Endothelial cell of umbilical vein (primary cell): ENCODE data around the gene PIP4P1. TPM values are rescaled to one million over a fixed set of nuclear protein-coding genes. Genes with fewer than 3 reads are reported as not detected.

ENCODE experiments used
- BruUV-seq: library from RNA; stranded (reverse); fragments of 400-500 nt; replicated peaks from 2 replicates; lab custom pipeline; 2021; lab: Mats Ljungman, UMichigan
- CTCF ChIA-PET: fragments of 300-600, 350-600 bp; sonication (Branson Sonifier 250); formaldehyde crosslinking; loops from one replicate; lab custom pipeline; 2021; ENCODE audit warnings: antibody characterized with exemption, inconsistent platforms; lab: Charles Lee
- POLR2A ChIA-PET: fragments of 300-600, 350-600 bp; sonication (Branson Sonifier 250); formaldehyde crosslinking; loops from one replicate; lab custom pipeline; 2021; ENCODE audit warnings: antibody characterized with exemption, inconsistent platforms; lab: Charles Lee
- DNase-seq: peaks from one replicate; pipeline ENCODE4 v3.0.0-alpha.2; 2011; ENCODE audit warnings: low read depth, low spot score
- FAIRE-seq: peaks from 2 replicates; lab custom pipeline; 2011; peaks lifted over from hg19 to GRCh38; lab: Jason Lieb, UNC
- H2AFZ ChIP-seq: 2 replicates; pipeline ENCODE4 v1.6.0; 2012; ENCODE audit warnings: low read depth, low read length, control low read depth, inconsistent platforms
- H3K27ac ChIP-seq: 2 replicates; pipeline ENCODE4 v1.5.1; 2011; ENCODE audit warnings: low read depth, mild to moderate bottlenecking, control low read depth, low read length, moderate library complexity; ENCODE audit not compliant: insufficient read depth
- H3K27me3 ChIP-seq, 2 experiments: 2 replicates each; pipeline versions ENCODE4 v1.6.0 to v1.6.1; 2011; ENCODE audit warnings: low read length in 2 of 2, mixed read lengths in 1 of 2; ENCODE audit not compliant: control insufficient read depth in 2 of 2, insufficient read depth in 2 of 2
- H3K36me3 ChIP-seq, 2 experiments: 2 replicates in 1 of 2; 3 replicates in 1 of 2; pipeline ENCODE4 v1.5.1; 2011; ENCODE audit warnings: low read length in 2 of 2, mild to moderate bottlenecking in 1 of 2, moderate library complexity in 1 of 2; ENCODE audit not compliant: control insufficient read depth in 2 of 2, insufficient read depth in 2 of 2; ENCODE audit errors: extremely low read depth in 1 of 2
- H3K4me1 ChIP-seq: 3 replicates; pipeline ENCODE4 v1.5.1; 2011; ENCODE audit warnings: mild to moderate bottlenecking, low read length; ENCODE audit not compliant: control insufficient read depth, insufficient read depth; ENCODE audit errors: extremely low read depth
- H3K4me2 ChIP-seq: 2 replicates; pipeline ENCODE4 v1.6.1; 2011; ENCODE audit warnings: low read length, control low read depth, mixed read lengths; ENCODE audit not compliant: insufficient read depth
- H3K4me3 ChIP-seq, 3 experiments: fragments of 200-600 bp in 1 of 3; sonication (generic), shearing (Covaris generic) in 1 of 3; replicated peaks in 1 of 3; 2 replicates each; pipeline ENCODE4 v1.5.1; 2011 to 2016; ENCODE audit warnings: control low read depth in 3 of 3, low read length in 3 of 3, mild to moderate bottlenecking in 2 of 3, inconsistent platforms in 1 of 3, low read depth in 1 of 3, moderate library complexity in 1 of 3; ENCODE audit not compliant: insufficient read depth in 1 of 3
- H3K79me2 ChIP-seq: 2 replicates; pipeline ENCODE4 v1.6.0; 2012; ENCODE audit warnings: low read length, inconsistent platforms; ENCODE audit not compliant: control insufficient read depth, insufficient read depth
- H3K9ac ChIP-seq: replicated peaks from 2 replicates; pipeline ENCODE3; 2011; ENCODE audit warnings: low read length, control low read depth; ENCODE audit not compliant: insufficient read depth; ENCODE audit errors: extremely low read depth
- H3K9me1 ChIP-seq: replicated peaks from 3 replicates; pipeline ENCODE4 v1.6.0; 2011; ENCODE audit warnings: mild to moderate bottlenecking, low read length; ENCODE audit not compliant: control insufficient read depth, insufficient read depth; ENCODE audit errors: extremely low read depth
- H3K9me3 ChIP-seq: replicated peaks from 2 replicates; pipeline ENCODE4 v1.5.1; 2012; ENCODE audit warnings: low read length, inconsistent platforms; ENCODE audit not compliant: control insufficient read depth, insufficient read depth
- H4K20me1 ChIP-seq: replicated peaks from 2 replicates; pipeline ENCODE3; 2011; ENCODE audit warnings: mild to moderate bottlenecking, low read length; ENCODE audit not compliant: control insufficient read depth, insufficient read depth; ENCODE audit errors: extremely low read depth
- CTCF ChIP-seq, 2 donors: IDR thresholded peaks; 1 replicate in 1 of 2; 2 replicates in 1 of 2; pipeline ENCODE4 v1.5.1; 2011; ENCODE audit warnings: low read length in 2 of 2, mild to moderate bottlenecking in 2 of 2, moderate library complexity in 2 of 2, control low read depth in 1 of 2, inconsistent platforms in 1 of 2, low read depth in 1 of 2; ENCODE audit not compliant: insufficient read depth in 1 of 2; ENCODE audit errors: extremely low read depth in 1 of 2
- EZH2 ChIP-seq: IDR thresholded peaks from 2 replicates; pipeline ENCODE4 v1.6.1; 2012; ENCODE audit warnings: borderline replicate concordance, low read depth, mild to moderate bottlenecking, moderate library complexity, low read length, inconsistent platforms; ENCODE audit not compliant: severe bottlenecking
- FOS ChIP-seq: IDR thresholded peaks from 2 replicates; pipeline ENCODE4 v1.6.1; 2011; ENCODE audit warnings: mild to moderate bottlenecking, low read length, moderate library complexity, borderline replicate concordance; ENCODE audit not compliant: insufficient read depth
- GATA2 ChIP-seq: IDR thresholded peaks from 2 replicates; pipeline ENCODE4 v1.7.0; 2011; ENCODE audit warnings: low read depth, mild to moderate bottlenecking, moderate library complexity, mixed read lengths, low read length; ENCODE audit not compliant: insufficient read length, insufficient read depth
- JUN ChIP-seq: IDR thresholded peaks from 2 replicates; pipeline ENCODE4 v1.6.1; 2011; ENCODE audit warnings: borderline replicate concordance, low read depth; ENCODE audit not compliant: insufficient read length, insufficient read depth
- MAX ChIP-seq: IDR thresholded peaks from 2 replicates; pipeline ENCODE4 v1.6.1; 2011; ENCODE audit not compliant: insufficient read depth, insufficient read length
- MYC ChIP-seq: IDR thresholded peaks from one replicate; pipeline ENCODE4 v1.6.1; 2011; ENCODE audit warnings: mild to moderate bottlenecking, low read depth, low read length
- POLR2A ChIP-seq: IDR thresholded peaks from 2 replicates; pipeline ENCODE4 v1.6.1; 2012; ENCODE audit warnings: low read depth, mild to moderate bottlenecking, control low read depth, low read length
- POLR2AphosphoS5 ChIP-seq: IDR thresholded peaks from 2 replicates; pipeline ENCODE4 v1.6.1; 2012; ENCODE audit warnings: low read depth, mild to moderate bottlenecking, control low read depth, low read length, moderate library complexity; ENCODE audit not compliant: insufficient read depth
- dilution Hi-C: fragments of 300-500 bp; cut with MboI; formaldehyde crosslinking; loops from one replicate; pipeline ENCODE4 v1.15.0; 2019; ENCODE audit warnings: low sequenced_read_pairs; ENCODE audit not compliant: extremely low pct_ligation_motif_present
- intact Hi-C: fragments of 100-400 bp; cut with micrococcal nuclease; formaldehyde crosslinking; loops from one replicate; pipeline ENCODE4 v1.10.0; 2022
- polyA plus RNA-seq, 4 experiments: library from polyadenylated mRNA; depleted of rRNA in 3 of 4; stranded (reverse) in 3 of 4; unstranded in 1 of 4; fragments of >200 nt; gene quantifications; 2 replicates each; pipeline versions ENCODE4 v1.2.1 to v1.2.3, GENCODE V29; 2011 to 2012; ENCODE audit warnings: missing spikeins in 1 of 4
- total RNA-seq: library from RNA; stranded (reverse); gene quantifications from 2 replicates; pipeline ENCODE4 v1.2.3, GENCODE V29; 2021

Gene PIP4P1
- total and polyA plus RNA-seq, 2 donors (not counting 3 experiments of a cell fraction or from before 2014, with no cell fraction given): 28.6 to 52.5 TPM

- intact Hi-C loops: no loop called here
- no peaks in the 10 kb centered on the region for H3K36me3 ChIP-seq
- ChIA-PET POLR2A (no interaction called here), CTCF (no interaction called here)
- no peak overlapping the region for H3K4me3 ChIP-seq
- H3K27ac ChIP-seq: no peak overlapping the region
- no peaks in the 10 kb centered on the region for H3K79me2 ChIP-seq
- no peak overlapping the region for H3K4me2 ChIP-seq
- no TSS peak for BruUV-seq
- no peaks in the 10 kb centered on the region for H3K27me3 ChIP-seq
- DNase-seq (no peak), FAIRE-seq (no peak)
- H3K4me1 ChIP-seq: peaks cover 8% of the 10 kb centered on the region
- TF ChIP-seq JUN (no peak), FOS (no peak), POLR2A (no peak), EZH2 (no peak), MAX (no peak), MYC (no peak), CTCF (IDR thresholded peaks at IDR 0.05; ENCODE audit: extremely low read depth in 1 of 2, insufficient read depth in 1 of 2, low read depth in 1 of 2, low read length in 2 of 2) (no peak), POLR2AphosphoS5 (no peak), GATA2 (no peak)
- dilution Hi-C loops: no loop called here
- no peak overlapping the region for H3K9ac ChIP-seq
- H3K9me1 ChIP-seq: no peaks in the 10 kb centered on the region
- no peaks in the 10 kb centered on the region for H4K20me1 ChIP-seq
- H2AFZ ChIP-seq: no peak overlapping the region
- H3K9me3 ChIP-seq: no peaks in the 10 kb centered on the region
Measured at GRCh38 chr14:20418501-20418909, 42.7 kb downstream of the PIP4P1 start.
